Hypothalamus (tissue), 51 donors: ENCODE results near the gene CLIC1.
"Not testable (repeated sequence)": the region's sequence is repeated elsewhere in the genome, so short reads cannot be mapped to it uniquely, and the experiment has no call there.

Source experiments
- DNase-seq, 51 donors: peaks; one replicate each; lab custom pipeline; 2025; lab: John Stamatoyannopoulos, UW

CLIC1 gene

GRCh38 chr6:31725502-31726350 is 10.6 kb downstream of the CLIC1 start:
- peak in 1 of 51 donors; percentile 9 for DNase-seq

GRCh38 chr6:31723980-31724691 is 12.2 kb downstream of the CLIC1 start:
- DNase-seq: no peak

- no peak for DNase-seq
Measured at GRCh38 chr6:31723245-31723979, 12.9 kb downstream of the CLIC1 start, which contains the start of gene MPIG6B. MPIG6B (plus strand) TSS chr6:31723373; CDS start chr6:31723384, 11 bp downstream.

GRCh38 chr6:31722173-31722572 is 14.2 kb downstream of the CLIC1 start:
- no peak for DNase-seq

- DNase-seq: no peak
Measured at GRCh38 chr6:31721351-31722020, 14.8 kb downstream of the CLIC1 start, which contains the start of gene LY6G6C. LY6G6C (minus strand) TSS chr6:31721746; CDS start chr6:31721679, 67 bp downstream.

- DNase-seq: no peak
Measured at GRCh38 chr6:31720196-31720770, 16.0 kb downstream of the CLIC1 start.

- DNase-seq: no peak
Measured at GRCh38 chr6:31719001-31719400, 17.3 kb downstream of the CLIC1 start.

- DNase-seq: no peak
Measured at GRCh38 chr6:31718265-31718664, 18.1 kb downstream of the CLIC1 start.

- peak in 1 of 51 donors; percentile 33 for DNase-seq
Measured at GRCh38 chr6:31717499-31718222, 18.7 kb downstream of the CLIC1 start.

GRCh38 chr6:31715022-31715958 is 21.0 kb downstream of the CLIC1 start, which contains the start of gene LY6G6D:
LY6G6D (plus strand) TSS chr6:31715348; CDS start chr6:31715356, 8 bp downstream.
- DNase-seq: no peak

GRCh38 chr6:31713991-31714684 is 22.2 kb downstream of the CLIC1 start:
- peak in 1 of 51 donors; percentile 45 for DNase-seq

- DNase-seq: no peak
Measured at GRCh38 chr6:31713465-31713864, 22.9 kb downstream of the CLIC1 start.

GRCh38 chr6:31712296-31712695 is 24.0 kb downstream of the CLIC1 start:
- no peak for DNase-seq

GRCh38 chr6:31711233-31711632 is 25.1 kb downstream of the CLIC1 start:
- no peak for DNase-seq

- DNase-seq: no peak
Measured at GRCh38 chr6:31710523-31711219, 25.7 kb downstream of the CLIC1 start.

GRCh38 chr6:31709157-31709556 is 27.2 kb downstream of the CLIC1 start:
- DNase-seq: not testable (repeated sequence)

- DNase-seq: no peak
Measured at GRCh38 chr6:31708224-31708623, 28.1 kb downstream of the CLIC1 start.
